ENCODE results near the gene OSGIN1. TPM values are rescaled to one million over a fixed set of nuclear protein-coding genes. Genes with fewer than 3 reads are reported as not detected.

OSGIN1 gene
- total RNA-seq, 1 experiment from 2014 or later = 1.7 TPM

DNA sequence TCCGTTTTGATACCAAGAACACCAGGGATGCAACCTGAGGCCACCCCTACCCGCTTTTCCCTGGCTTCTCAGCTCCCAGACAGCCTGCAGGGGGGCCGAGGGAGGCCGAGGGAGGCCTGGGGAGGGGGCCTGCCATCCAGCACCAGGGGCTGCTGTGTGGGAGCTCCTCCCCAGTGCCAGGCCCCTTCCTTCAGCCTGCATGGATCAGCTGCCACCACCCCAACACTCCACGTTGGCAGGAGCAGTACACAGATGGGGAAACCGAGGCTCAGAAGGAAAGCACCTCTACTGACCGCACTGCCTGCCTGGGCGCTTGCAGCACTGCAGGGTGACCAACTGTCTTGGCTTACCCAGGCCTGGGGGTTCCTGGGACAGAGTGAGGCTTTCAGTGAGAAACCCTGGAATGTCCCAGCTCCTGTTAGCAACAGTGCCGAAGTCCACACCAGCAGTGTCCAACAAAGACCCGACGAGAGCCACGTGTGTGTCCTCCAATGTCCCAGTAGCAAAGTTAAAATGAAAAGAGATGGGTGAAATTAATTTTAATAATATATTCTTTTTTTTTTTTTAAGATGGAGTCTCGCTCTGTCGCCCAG, 5.3 kb upstream of the OSGIN1 start (continued):
- TF ChIP-seq, protein P1, sequence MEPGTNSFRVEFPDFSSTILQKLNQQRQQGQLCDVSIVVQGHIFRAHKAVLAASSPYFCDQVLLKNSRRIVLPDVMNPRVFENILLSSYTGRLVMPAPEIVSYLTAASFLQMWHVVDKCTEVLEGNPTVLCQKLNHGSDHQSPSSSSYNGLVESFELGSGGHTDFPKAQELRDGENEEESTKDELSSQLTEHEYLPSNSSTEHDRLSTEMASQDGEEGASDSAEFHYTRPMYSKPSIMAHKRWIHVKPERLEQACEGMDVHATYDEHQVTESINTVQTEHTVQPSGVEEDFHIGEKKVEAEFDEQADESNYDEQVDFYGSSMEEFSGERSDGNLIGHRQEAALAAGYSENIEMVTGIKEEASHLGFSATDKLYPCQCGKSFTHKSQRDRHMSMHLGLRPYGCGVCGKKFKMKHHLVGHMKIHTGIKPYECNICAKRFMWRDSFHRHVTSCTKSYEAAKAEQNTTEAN (CRISPR knock-in tag; IDR thresholded peaks at IDR 0.05) = no peak

DNA sequence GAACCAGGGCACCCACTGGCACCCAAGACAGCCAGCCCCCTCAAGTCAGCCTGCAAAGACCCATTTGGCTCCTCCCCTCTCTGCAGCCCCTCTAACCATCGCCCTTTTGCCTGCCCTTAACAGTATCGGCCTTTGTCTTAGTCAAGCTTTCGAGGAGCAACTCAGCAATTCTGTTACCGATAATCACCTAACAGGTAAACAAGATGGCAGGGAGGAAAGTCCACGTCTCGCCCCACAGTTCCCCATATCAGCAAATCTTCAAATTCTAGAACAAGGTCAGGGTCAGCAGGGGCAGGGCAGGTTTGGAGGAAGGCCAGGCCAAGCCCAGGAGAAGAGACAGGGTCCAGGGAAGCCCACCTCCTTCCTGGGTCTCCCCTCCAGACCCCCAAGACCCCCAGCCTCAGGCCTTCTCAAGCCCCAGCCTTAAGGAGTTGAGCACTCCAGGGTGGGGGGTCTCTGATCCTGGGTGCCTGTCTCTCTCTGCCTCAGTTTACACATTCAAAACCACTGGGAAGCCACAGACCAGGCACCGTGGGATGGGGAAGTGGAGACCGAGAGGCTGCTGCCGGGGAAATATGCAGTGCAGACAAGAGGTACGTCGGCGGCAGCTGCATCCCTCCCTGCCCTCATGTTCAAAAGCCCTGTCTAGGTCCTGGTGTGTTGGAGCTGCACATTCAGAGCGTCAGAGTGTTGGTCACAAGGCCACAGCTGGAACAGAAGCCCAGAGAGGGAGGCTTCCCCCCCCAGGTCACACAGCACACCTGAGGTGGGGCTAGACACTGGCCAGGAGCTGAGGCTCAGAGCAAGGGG, 3.9 kb upstream of the OSGIN1 start:
- Mint-ChIP-seq H3K36me3 (no peaks in the 10 kb centered on the region), H3K4me1 (peaks cover 3% of the 10 kb centered on the region), H3K27ac (no peak overlapping the region), H3K4me3 (no peak overlapping the region), H3K9me3 (peaks cover 5% of the 10 kb centered on the region; the same call in 1 of the 2 replicates), H3K27me3 (ENCODE audit: low read depth) (no peaks in the 10 kb centered on the region)
- ATAC-seq = no peak
- ChIA-PET POLR2A (no interaction called here), CTCF (interaction anchor here (1.5 kb wide), 1 partner anchor 17 kb away, joined by 3 read pairs; no protein-coding TSS in a partner anchor)
- TF ChIP-seq, protein P2, sequence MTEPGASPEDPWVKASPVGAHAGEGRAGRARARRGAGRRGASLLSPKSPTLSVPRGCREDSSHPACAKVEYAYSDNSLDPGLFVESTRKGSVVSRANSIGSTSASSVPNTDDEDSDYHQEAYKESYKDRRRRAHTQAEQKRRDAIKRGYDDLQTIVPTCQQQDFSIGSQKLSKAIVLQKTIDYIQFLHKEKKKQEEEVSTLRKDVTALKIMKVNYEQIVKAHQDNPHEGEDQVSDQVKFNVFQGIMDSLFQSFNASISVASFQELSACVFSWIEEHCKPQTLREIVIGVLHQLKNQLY (CRISPR knock-in tag; IDR thresholded peaks at IDR 0.05) = no peak
- TF ChIP-seq RELA (CRISPR knock-in tag; IDR thresholded peaks at IDR 0.05; ENCODE audit: borderline replicate concordance) = no peak
- no peak for TF ChIP-seq ELF4 (CRISPR knock-in tag; IDR thresholded peaks at IDR 0.05; ENCODE audit: low read depth)
- no peak for TF ChIP-seq ZNF121 (CRISPR knock-in tag; IDR thresholded peaks at IDR 0.05)
- no peak for TF ChIP-seq EMX1 (CRISPR knock-in tag; IDR thresholded peaks at IDR 0.05)
- no peak for TF ChIP-seq IRF2 (CRISPR knock-in tag; IDR thresholded peaks at IDR 0.05; ENCODE audit: borderline replicate concordance, low read depth)
- TF ChIP-seq ATF1 (CRISPR knock-in tag; IDR thresholded peaks at IDR 0.05) = no peak
- no peak for TF ChIP-seq TCF7 (CRISPR knock-in tag; IDR thresholded peaks at IDR 0.05; ENCODE audit: low read depth)
- DNase-seq (ENCODE audit: low spot score) = no peak

DNA sequence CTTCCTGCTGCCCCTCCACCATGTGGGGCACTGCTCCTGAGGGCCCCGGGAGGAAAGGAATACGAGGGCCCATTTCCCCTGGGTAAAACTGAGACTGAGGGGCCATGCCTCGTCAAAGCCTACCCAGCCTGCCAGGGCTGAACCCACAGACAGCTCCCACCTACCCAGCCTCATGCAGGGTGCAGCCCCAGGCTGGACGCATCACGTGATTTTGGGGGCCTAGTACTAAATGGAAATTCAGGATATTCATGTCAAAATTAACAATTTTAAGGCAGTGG, 3.4 kb upstream of the OSGIN1 start:
- no peak overlapping the region for H3K4me3 Mint-ChIP-seq
- CTCF ChIA-PET = no interaction called here
- peaks cover 8% of the 10 kb centered on the region for H3K4me1 Mint-ChIP-seq
- H3K36me3 Mint-ChIP-seq = no peaks in the 10 kb centered on the region
- ATAC-seq (no peak), DNase-seq (ENCODE audit: low spot score) (no peak)
- no peaks in the 10 kb centered on the region for H3K27me3 Mint-ChIP-seq (ENCODE audit: low read depth)
- POLR2A ChIA-PET = no interaction called here
- H3K27ac Mint-ChIP-seq = no peak overlapping the region
- peaks cover 5% of the 10 kb centered on the region; the same call in 1 of the 2 replicates for H3K9me3 Mint-ChIP-seq
- TF ChIP-seq IRF2 (CRISPR knock-in tag; IDR thresholded peaks at IDR 0.05; ENCODE audit: borderline replicate concordance, low read depth) = no peak
- TF ChIP-seq, protein P3, sequence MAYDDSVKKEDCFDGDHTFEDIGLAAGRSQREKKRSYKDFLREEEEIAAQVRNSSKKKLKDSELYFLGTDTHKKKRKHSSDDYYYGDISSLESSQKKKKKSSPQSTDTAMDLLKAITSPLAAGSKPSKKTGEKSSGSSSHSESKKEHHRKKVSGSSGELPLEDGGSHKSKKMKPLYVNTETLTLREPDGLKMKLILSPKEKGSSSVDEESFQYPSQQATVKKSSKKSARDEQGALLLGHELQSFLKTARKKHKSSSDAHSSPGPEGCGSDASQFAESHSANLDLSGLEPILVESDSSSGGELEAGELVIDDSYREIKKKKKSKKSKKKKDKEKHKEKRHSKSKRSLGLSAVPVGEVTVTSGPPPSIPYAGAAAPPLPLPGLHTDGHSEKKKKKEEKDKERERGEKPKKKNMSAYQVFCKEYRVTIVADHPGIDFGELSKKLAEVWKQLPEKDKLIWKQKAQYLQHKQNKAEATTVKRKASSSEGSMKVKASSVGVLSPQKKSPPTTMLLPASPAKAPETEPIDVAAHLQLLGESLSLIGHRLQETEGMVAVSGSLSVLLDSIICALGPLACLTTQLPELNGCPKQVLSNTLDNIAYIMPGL (CRISPR knock-in tag; IDR thresholded peaks at IDR 0.05) = no peak
- no peak for TF ChIP-seq NFYB (CRISPR knock-in tag; conservative IDR thresholded peaks at IDR 0.05; ENCODE audit: low read depth)
- TF ChIP-seq, protein P4, sequence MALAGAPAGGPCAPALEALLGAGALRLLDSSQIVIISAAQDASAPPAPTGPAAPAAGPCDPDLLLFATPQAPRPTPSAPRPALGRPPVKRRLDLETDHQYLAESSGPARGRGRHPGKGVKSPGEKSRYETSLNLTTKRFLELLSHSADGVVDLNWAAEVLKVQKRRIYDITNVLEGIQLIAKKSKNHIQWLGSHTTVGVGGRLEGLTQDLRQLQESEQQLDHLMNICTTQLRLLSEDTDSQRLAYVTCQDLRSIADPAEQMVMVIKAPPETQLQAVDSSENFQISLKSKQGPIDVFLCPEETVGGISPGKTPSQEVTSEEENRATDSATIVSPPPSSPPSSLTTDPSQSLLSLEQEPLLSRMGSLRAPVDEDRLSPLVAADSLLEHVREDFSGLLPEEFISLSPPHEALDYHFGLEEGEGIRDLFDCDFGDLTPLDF (CRISPR knock-in tag; IDR thresholded peaks at IDR 0.05) = no peak
- TF ChIP-seq, protein P1 (CRISPR knock-in tag; IDR thresholded peaks at IDR 0.05) = no peak
- TF ChIP-seq, protein P5, sequence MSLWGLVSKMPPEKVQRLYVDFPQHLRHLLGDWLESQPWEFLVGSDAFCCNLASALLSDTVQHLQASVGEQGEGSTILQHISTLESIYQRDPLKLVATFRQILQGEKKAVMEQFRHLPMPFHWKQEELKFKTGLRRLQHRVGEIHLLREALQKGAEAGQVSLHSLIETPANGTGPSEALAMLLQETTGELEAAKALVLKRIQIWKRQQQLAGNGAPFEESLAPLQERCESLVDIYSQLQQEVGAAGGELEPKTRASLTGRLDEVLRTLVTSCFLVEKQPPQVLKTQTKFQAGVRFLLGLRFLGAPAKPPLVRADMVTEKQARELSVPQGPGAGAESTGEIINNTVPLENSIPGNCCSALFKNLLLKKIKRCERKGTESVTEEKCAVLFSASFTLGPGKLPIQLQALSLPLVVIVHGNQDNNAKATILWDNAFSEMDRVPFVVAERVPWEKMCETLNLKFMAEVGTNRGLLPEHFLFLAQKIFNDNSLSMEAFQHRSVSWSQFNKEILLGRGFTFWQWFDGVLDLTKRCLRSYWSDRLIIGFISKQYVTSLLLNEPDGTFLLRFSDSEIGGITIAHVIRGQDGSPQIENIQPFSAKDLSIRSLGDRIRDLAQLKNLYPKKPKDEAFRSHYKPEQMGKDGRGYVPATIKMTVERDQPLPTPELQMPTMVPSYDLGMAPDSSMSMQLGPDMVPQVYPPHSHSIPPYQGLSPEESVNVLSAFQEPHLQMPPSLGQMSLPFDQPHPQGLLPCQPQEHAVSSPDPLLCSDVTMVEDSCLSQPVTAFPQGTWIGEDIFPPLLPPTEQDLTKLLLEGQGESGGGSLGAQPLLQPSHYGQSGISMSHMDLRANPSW (CRISPR knock-in tag; conservative IDR thresholded peaks at IDR 0.05; ENCODE audit: low read depth) = no peak
- TF ChIP-seq, protein P6, sequence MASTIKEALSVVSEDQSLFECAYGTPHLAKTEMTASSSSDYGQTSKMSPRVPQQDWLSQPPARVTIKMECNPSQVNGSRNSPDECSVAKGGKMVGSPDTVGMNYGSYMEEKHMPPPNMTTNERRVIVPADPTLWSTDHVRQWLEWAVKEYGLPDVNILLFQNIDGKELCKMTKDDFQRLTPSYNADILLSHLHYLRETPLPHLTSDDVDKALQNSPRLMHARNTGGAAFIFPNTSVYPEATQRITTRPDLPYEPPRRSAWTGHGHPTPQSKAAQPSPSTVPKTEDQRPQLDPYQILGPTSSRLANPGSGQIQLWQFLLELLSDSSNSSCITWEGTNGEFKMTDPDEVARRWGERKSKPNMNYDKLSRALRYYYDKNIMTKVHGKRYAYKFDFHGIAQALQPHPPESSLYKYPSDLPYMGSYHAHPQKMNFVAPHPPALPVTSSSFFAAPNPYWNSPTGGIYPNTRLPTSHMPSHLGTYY (CRISPR knock-in tag; IDR thresholded peaks at IDR 0.05) = no peak
- TF ChIP-seq MXD4 (CRISPR knock-in tag; IDR thresholded peaks at IDR 0.05; ENCODE audit: borderline replicate concordance) = no peak
- TF ChIP-seq, protein P7, sequence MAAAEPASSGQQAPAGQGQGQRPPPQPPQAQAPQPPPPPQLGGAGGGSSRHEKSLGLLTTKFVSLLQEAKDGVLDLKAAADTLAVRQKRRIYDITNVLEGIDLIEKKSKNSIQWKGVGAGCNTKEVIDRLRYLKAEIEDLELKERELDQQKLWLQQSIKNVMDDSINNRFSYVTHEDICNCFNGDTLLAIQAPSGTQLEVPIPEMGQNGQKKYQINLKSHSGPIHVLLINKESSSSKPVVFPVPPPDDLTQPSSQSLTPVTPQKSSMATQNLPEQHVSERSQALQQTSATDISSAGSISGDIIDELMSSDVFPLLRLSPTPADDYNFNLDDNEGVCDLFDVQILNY (CRISPR knock-in tag; IDR thresholded peaks at IDR 0.05) = no peak
- TF ChIP-seq HMGA2 (CRISPR knock-in tag; IDR thresholded peaks at IDR 0.05) = no peak
- no peak for TF ChIP-seq CREM (CRISPR knock-in tag; IDR thresholded peaks at IDR 0.05)
- TF ChIP-seq CBFB (CRISPR knock-in tag; IDR thresholded peaks at IDR 0.05; ENCODE audit: low read depth) = no peak
- no peak for TF ChIP-seq SOX15 (CRISPR knock-in tag; IDR thresholded peaks at IDR 0.05)
- no peak for TF ChIP-seq ZNF396 (CRISPR knock-in tag; IDR thresholded peaks at IDR 0.05; ENCODE audit: borderline replicate concordance)

All from WTC11 (cell line).